Panc1 (cell line): ENCODE data around the gene COTL1. TPM values are rescaled to one million over a fixed set of nuclear protein-coding genes. Genes with fewer than 3 reads are reported as not detected.

Experiments
- ATAC-seq: fragments of 200-7000 bp; cut with Tn5 transposase; 2 replicates; pipeline ENCODE4 v1.9.1; 2020; ENCODE audit warnings: mild to moderate bottlenecking, moderate library complexity
- BruUV-seq: library from RNA; stranded (reverse); fragments of 400-500 nt; replicated peaks from 2 replicates; lab custom pipeline; 2021; lab: Mats Ljungman, UMichigan
- CTCF ChIA-PET: fragments of 300-600 bp; sonication (Branson Sonifier 250); formaldehyde crosslinking; loops from one replicate; lab custom pipeline; 2022; ENCODE audit warnings: antibody characterized with exemption; lab: Charles Lee
- POLR2A ChIA-PET: fragments of 300-600 bp; sonication (Branson Sonifier 250); formaldehyde crosslinking; loops from one replicate; lab custom pipeline; 2022; ENCODE audit warnings: antibody characterized with exemption; lab: Charles Lee
- DNase-seq: peaks from one replicate; pipeline ENCODE4 v3.0.0-alpha.2; 2010; ENCODE audit warnings: low read depth, low spot score
- H3K27ac ChIP-seq: 2 replicates; pipeline ENCODE4 v1.5.1; 2011; ENCODE audit warnings: mild to moderate bottlenecking, low read length, inconsistent platforms
- H3K27me3 ChIP-seq: fragments of 200-500 bp; sonication (Bioruptor generic); 2 replicates; pipeline ENCODE4 v1.6.0; 2014; ENCODE audit warnings: low read length, inconsistent platforms; ENCODE audit not compliant: control insufficient read depth, insufficient read depth
- H3K36me3 ChIP-seq: fragments of 200-500 bp; sonication (Bioruptor generic); 2 replicates; pipeline ENCODE4 v1.5.1; 2014; ENCODE audit warnings: inconsistent platforms, mild to moderate bottlenecking, low read length, moderate library complexity; ENCODE audit not compliant: control insufficient read depth, insufficient read depth
- H3K4me1 ChIP-seq: 2 replicates; pipeline ENCODE4 v1.5.1; 2011; ENCODE audit warnings: inconsistent platforms, mild to moderate bottlenecking, low read length, moderate library complexity; ENCODE audit not compliant: control insufficient read depth, insufficient read depth
- H3K4me3 ChIP-seq, 2 experiments: 2 replicates each; pipeline ENCODE4 v1.5.1; 2011 to 2012; ENCODE audit warnings: low read depth in 2 of 2, low read length in 2 of 2, mild to moderate bottlenecking in 2 of 2, inconsistent platforms in 1 of 2, moderate library complexity in 1 of 2
- H3K9me3 ChIP-seq: fragments of 200-500 bp; sonication (Bioruptor generic); 2 replicates; pipeline ENCODE4 v1.5.1; 2014; ENCODE audit warnings: low read depth, mild to moderate bottlenecking, inconsistent platforms, low read length, moderate library complexity; ENCODE audit not compliant: control insufficient read depth, insufficient read depth
- CTCF ChIP-seq: fragments of 450-650 bp; IDR thresholded peaks from 2 replicates; pipeline ENCODE4 v1.5.1; 2017; ENCODE audit warnings: mild to moderate bottlenecking
- POLR2AphosphoS5 ChIP-seq: IDR thresholded peaks from 2 replicates; pipeline ENCODE4 v1.6.1; 2012; ENCODE audit warnings: mild to moderate bottlenecking, low read depth, low read length, moderate library complexity
- SIN3A ChIP-seq: IDR thresholded peaks from 2 replicates; pipeline ENCODE4 v1.6.1; 2012; ENCODE audit warnings: low read depth, mild to moderate bottlenecking, low read length, moderate library complexity, borderline replicate concordance; ENCODE audit not compliant: insufficient read depth
- TCF7L2 ChIP-seq: IDR thresholded peaks from 2 replicates; pipeline ENCODE4 v1.6.1; 2011; ENCODE audit warnings: mild to moderate bottlenecking, low read depth, low read length, inconsistent platforms
- in situ Hi-C: cut with HindIII; loops from 2 replicates; pipeline ENCODE4 v1.10.0; 2016; ENCODE audit warnings: low sequenced_read_pairs, low pct_unique_long_range_greater_than_20kb
- intact Hi-C: fragments of 100-400 bp; cut with micrococcal nuclease; formaldehyde crosslinking; loops from one replicate; pipeline ENCODE4 v1.10.0; 2022; ENCODE audit not compliant: unreplicated experiment
- total RNA-seq: library from RNA; stranded (reverse); gene quantifications from one replicate; pipeline ENCODE4 v1.2.1, GENCODE V29; 2021; ENCODE audit not compliant: unreplicated experiment
- TF ChIP-seq, protein P1 (sequence below), 2 experiments: IDR thresholded peaks; 2 replicates each; pipeline ENCODE4 v1.6.1; 2011 to 2012; ENCODE audit warnings: low read depth in 2 of 2, control low read depth in 1 of 2, low read length in 1 of 2, mild to moderate bottlenecking in 1 of 2, moderate library complexity in 1 of 2; ENCODE audit not compliant: insufficient read depth in 1 of 2

The COTL1 gene
- total RNA-seq, 1 experiment from 2014 or later: 302 TPM

- in situ Hi-C loops (no loop called here), intact Hi-C loops (no loop called here)
- Histone ChIP-seq H3K36me3 (no peaks in the 10 kb centered on the region; the same call in 1 of the 2 replicates), H3K9me3 (no peaks in the 10 kb centered on the region), H3K27ac (no peak overlapping the region), H3K4me1 (peaks cover 6% of the 10 kb centered on the region), H3K27me3 (no peaks in the 10 kb centered on the region), H3K4me3 (no peak overlapping the region)
- ATAC-seq (no peak), DNase-seq (no peak)
- POLR2A ChIA-PET: no interaction called here
- BruUV-seq: no TSS peak
- TF ChIP-seq, protein P1, sequence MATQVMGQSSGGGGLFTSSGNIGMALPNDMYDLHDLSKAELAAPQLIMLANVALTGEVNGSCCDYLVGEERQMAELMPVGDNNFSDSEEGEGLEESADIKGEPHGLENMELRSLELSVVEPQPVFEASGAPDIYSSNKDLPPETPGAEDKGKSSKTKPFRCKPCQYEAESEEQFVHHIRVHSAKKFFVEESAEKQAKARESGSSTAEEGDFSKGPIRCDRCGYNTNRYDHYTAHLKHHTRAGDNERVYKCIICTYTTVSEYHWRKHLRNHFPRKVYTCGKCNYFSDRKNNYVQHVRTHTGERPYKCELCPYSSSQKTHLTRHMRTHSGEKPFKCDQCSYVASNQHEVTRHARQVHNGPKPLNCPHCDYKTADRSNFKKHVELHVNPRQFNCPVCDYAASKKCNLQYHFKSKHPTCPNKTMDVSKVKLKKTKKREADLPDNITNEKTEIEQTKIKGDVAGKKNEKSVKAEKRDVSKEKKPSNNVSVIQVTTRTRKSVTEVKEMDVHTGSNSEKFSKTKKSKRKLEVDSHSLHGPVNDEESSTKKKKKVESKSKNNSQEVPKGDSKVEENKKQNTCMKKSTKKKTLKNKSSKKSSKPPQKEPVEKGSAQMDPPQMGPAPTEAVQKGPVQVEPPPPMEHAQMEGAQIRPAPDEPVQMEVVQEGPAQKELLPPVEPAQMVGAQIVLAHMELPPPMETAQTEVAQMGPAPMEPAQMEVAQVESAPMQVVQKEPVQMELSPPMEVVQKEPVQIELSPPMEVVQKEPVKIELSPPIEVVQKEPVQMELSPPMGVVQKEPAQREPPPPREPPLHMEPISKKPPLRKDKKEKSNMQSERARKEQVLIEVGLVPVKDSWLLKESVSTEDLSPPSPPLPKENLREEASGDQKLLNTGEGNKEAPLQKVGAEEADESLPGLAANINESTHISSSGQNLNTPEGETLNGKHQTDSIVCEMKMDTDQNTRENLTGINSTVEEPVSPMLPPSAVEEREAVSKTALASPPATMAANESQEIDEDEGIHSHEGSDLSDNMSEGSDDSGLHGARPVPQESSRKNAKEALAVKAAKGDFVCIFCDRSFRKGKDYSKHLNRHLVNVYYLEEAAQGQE (IDR thresholded peaks at IDR 0.05; ENCODE audit: insufficient read depth in 1 of 2, low read depth in 2 of 2, low read length in 1 of 2): no peak
- no peak for TF ChIP-seq CTCF
- TF ChIP-seq POLR2AphosphoS5: no peak
- no peak for TF ChIP-seq SIN3A
- no peak for TF ChIP-seq TCF7L2
- CTCF ChIA-PET: interaction anchor here (0.5 kb wide), 2 partner anchors 16 to 32 kb away, joined by 3 to 6 read pairs; no protein-coding TSS in a partner anchor
Measured at GRCh38 chr16:84650062-84650991, 32.4 kb upstream of the COTL1 start.

DNA sequence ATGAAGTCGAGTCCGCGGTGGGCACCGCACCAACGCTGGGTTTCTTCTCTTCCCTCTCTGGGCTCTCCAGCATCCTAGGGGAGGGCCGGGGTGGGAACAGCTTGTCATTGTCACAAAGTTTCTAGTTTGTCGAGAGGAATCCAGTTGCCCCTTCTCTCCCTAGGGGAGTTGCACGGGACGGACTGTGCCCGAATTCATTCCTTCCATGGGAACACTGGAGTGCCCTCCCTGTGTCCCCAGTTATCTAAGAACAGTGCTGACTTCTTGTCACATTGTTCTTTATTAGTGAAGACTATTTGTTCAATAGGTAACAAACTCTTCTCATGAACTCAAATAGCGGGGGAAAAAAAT lies 31.6 kb upstream of the COTL1 start:
- in situ Hi-C loops: no loop called here
- BruUV-seq: no TSS peak
- Histone ChIP-seq H3K27ac (peak overlapping the region; percentile 59), H3K4me1 (peaks cover 6% of the 10 kb centered on the region), H3K9me3 (no peaks in the 10 kb centered on the region), H3K27me3 (no peaks in the 10 kb centered on the region), H3K4me3 (peak overlapping the region; percentile 64 to 67), H3K36me3 (no peaks in the 10 kb centered on the region; the same call in 1 of the 2 replicates)
- intact Hi-C loops: no loop called here
- ATAC-seq (no peak), DNase-seq (no peak)
- TF ChIP-seq, protein P1 (IDR thresholded peaks at IDR 0.05; ENCODE audit: insufficient read depth in 1 of 2, low read depth in 2 of 2, low read length in 1 of 2): no peak
- TF ChIP-seq POLR2AphosphoS5: no peak
- TF ChIP-seq TCF7L2: no peak
- TF ChIP-seq SIN3A: no peak
- no peak for TF ChIP-seq CTCF
- ChIA-PET POLR2A (no interaction called here), CTCF (interaction anchor here (0.5 kb wide), 1 partner anchor 33 kb away, joined by 3 read pairs; no protein-coding TSS in a partner anchor)
